Suprapubic skin (tissue), 4 donors: ENCODE results near the gene HYI. TPM values are rescaled to one million over a fixed set of nuclear protein-coding genes. Genes with fewer than 3 reads are reported as not detected.

Experiments
- DNase-seq, 2 donors: peaks; one replicate each; pipeline ENCODE4 v3.0.0-alpha.2; 2019; ENCODE audit warnings: low spot score in 2 of 2
- H3K27ac ChIP-seq: fragments of 200-600 bp; sonication (generic); one replicate; pipeline ENCODE4 v1.5.1; 2019
- H3K27me3 ChIP-seq: fragments of 200-600 bp; sonication (generic); one replicate; pipeline ENCODE4 v1.5.1; 2019
- H3K36me3 ChIP-seq: fragments of 200-600 bp; sonication (generic); one replicate; pipeline ENCODE4 v1.5.1; 2019
- H3K4me1 ChIP-seq: fragments of 200-600 bp; sonication (generic); one replicate; pipeline ENCODE4 v1.5.1; 2019
- H3K4me3 ChIP-seq: fragments of 200-600 bp; sonication (generic); one replicate; pipeline ENCODE4 v1.5.1; 2019; ENCODE audit warnings: mild to moderate bottlenecking
- H3K9me3 ChIP-seq: fragments of 200-600 bp; sonication (generic); one replicate; pipeline ENCODE4 v1.5.1; 2019
- CTCF ChIP-seq, 2 donors: fragments of 200-600 bp in 1 of 2; fragments of 450-650 bp in 1 of 2; sonication (generic) in 1 of 2; IDR thresholded peaks; one replicate each; pipeline ENCODE4 v1.5.1; 2016 to 2019; ENCODE audit warnings: antibody characterized with exemption in 2 of 2, mild to moderate bottlenecking in 1 of 2, moderate library complexity in 1 of 2
- EP300 ChIP-seq: sonication (generic); formaldehyde crosslinking; IDR thresholded peaks from one replicate; pipeline ENCODE4 v1.6.1; 2017; ENCODE audit warnings: antibody characterized with exemption
- POLR2A ChIP-seq, 2 donors: fragments of 450-650 bp; IDR thresholded peaks; one replicate each; pipeline ENCODE4 v1.6.1; 2017; ENCODE audit warnings: antibody characterized with exemption in 2 of 2, mild to moderate bottlenecking in 2 of 2, moderate library complexity in 2 of 2
- POLR2AphosphoS5 ChIP-seq, 3 donors: sonication (generic); formaldehyde crosslinking; IDR thresholded peaks; one replicate each; pipeline ENCODE4 v1.6.1; 2017; ENCODE audit warnings: antibody characterized with exemption in 3 of 3
- WGBS: methylation state at CpG from one replicate; pipeline ENCODE4 v1.1.5; 2018; 5-methylcytosine and 5-hydroxymethylcytosine counted together
- total RNA-seq, 4 donors: library from RNA; depleted of rRNA; stranded (reverse); fragments of >200 nt; gene quantifications; one replicate each; pipeline ENCODE4 v1.1.0, GENCODE V29; 2016

Gene HYI
- total RNA-seq, 4 donors from 2014 or later: 27.8 to 55.8 (median 39.5) TPM

DNA sequence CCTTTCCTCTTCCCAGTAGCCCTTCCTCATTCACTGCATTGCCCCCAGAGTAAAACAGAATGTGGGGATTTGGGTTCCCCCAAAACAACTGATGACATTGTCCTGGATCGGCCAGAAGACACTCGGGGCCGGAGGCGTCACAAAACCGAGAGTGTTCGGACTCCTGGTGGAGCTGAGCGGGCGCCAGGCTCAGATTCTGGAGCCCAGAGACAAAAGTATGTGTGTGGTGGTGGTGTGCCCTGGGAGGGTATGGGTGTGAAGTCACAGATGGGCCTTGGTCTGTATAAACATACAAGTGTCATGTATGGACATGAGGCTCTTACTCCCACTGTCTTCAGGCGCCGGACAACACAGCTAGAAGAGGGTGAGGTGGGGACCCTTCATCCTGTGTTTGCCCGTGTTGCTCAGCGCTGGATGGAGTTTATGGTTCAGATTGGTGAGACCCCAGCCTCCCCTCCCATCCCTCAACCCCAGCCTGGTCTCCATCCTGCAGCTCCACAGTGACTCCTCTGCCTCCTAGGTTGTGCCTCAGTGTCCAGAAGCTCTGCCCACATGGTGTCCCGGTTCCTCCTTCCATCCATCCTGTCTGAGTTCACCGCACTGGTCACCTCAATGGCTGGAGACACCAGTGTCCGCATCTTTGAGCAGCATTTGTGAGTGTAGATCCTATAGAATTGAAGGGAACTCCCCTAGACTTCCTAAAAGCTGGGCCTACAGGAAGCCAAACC lies 12.4 kb downstream of the HYI start:
- Histone ChIP-seq H3K27me3 (no peaks in the 10 kb centered on the region), H3K9me3 (no peaks in the 10 kb centered on the region), H3K4me1 (peaks cover 3% of the 10 kb centered on the region), H3K27ac (no peak overlapping the region), H3K4me3 (no peak overlapping the region), H3K36me3 (peaks cover 94% of the 10 kb centered on the region)
- 92% methylated on average over 11 of the region's 15 CpGs for WGBS
- peak in 1 of 2 donors; percentile 40 for DNase-seq
- TF ChIP-seq CTCF (IDR thresholded peaks at IDR 0.05) (no peak), POLR2AphosphoS5 (IDR thresholded peaks at IDR 0.05) (no peak), POLR2A (IDR thresholded peaks at IDR 0.05) (no peak), EP300 (no peak)

GRCh38 chr1:43440358-43440757 lies 13.4 kb downstream of the HYI start:
- Histone ChIP-seq H3K4me3 (no peak overlapping the region), H3K36me3 (peaks cover 85% of the 10 kb centered on the region), H3K9me3 (no peaks in the 10 kb centered on the region), H3K4me1 (peaks cover 5% of the 10 kb centered on the region), H3K27ac (no peak overlapping the region), H3K27me3 (no peaks in the 10 kb centered on the region)
- WGBS: 86% methylated on average over 7 of the region's 7 CpGs
- peak in 1 of 2 donors; percentile 46 for DNase-seq
- TF ChIP-seq POLR2AphosphoS5 (IDR thresholded peaks at IDR 0.05) (no peak), POLR2A (IDR thresholded peaks at IDR 0.05) (no peak), EP300 (no peak), CTCF (IDR thresholded peaks at IDR 0.05) (no peak)

- H3K27me3 ChIP-seq: no peaks in the 10 kb centered on the region
- no peak overlapping the region for H3K4me3 ChIP-seq
- H3K4me1 ChIP-seq: peaks cover 10% of the 10 kb centered on the region
- 91% methylated on average over 5 of the region's 7 CpGs for WGBS
- no peaks in the 10 kb centered on the region for H3K9me3 ChIP-seq
- DNase-seq: peak in 1 of 2 donors; percentile 39
- no peak for TF ChIP-seq CTCF (IDR thresholded peaks at IDR 0.05)
- TF ChIP-seq EP300: no peak
- no peak for TF ChIP-seq POLR2AphosphoS5 (IDR thresholded peaks at IDR 0.05)
- TF ChIP-seq POLR2A (IDR thresholded peaks at IDR 0.05): no peak
- H3K27ac ChIP-seq: no peak overlapping the region
- peaks cover 84% of the 10 kb centered on the region for H3K36me3 ChIP-seq
Measured at GRCh38 chr1:43439781-43440180, 13.9 kb downstream of the HYI start.

DNA sequence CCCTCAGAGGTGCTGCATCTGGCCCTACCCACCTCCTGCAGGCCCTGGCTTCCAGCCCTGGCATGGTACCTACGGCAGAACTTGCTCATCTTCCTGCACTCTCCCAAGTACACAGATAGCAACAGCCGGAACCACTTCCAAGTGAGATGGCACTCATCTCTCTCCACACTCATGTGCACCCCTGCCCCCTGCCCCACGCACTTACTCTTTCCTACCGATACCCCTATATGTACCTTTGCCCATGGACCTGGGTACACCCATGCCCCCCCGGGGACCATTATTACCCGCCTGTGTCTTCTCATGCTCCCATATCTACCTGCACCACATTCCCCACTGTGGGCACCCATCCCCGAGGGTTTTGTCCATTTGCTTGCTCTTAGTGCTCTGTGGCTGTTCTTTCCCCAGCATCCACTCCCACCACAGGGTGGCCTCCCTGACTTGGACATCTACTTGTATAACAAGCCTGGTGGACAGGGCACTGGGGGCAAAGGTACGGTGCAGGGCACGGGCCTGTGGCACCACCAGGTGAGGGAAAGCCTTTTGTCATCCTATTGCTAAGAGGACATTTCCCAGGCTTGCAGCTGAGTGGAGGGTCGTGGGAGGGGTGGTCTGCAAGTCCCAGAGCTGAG lies 14.7 kb downstream of the HYI start:
- TF ChIP-seq POLR2A (IDR thresholded peaks at IDR 0.05) (no peak), POLR2AphosphoS5 (IDR thresholded peaks at IDR 0.05) (no peak), CTCF (IDR thresholded peaks at IDR 0.05) (no peak), EP300 (no peak)
- H3K27ac ChIP-seq: no peak overlapping the region
- peak; percentile 55 to 67 for DNase-seq
- no peak overlapping the region for H3K4me3 ChIP-seq
- peaks cover 10% of the 10 kb centered on the region for H3K4me1 ChIP-seq
- WGBS: 89% methylated on average over 10 of the region's 10 CpGs
- no peaks in the 10 kb centered on the region for H3K9me3 ChIP-seq
- H3K36me3 ChIP-seq: peaks cover 82% of the 10 kb centered on the region
- H3K27me3 ChIP-seq: no peaks in the 10 kb centered on the region

GRCh38 chr1:43438576-43438952 lies 15.2 kb downstream of the HYI start:
- Histone ChIP-seq H3K36me3 (peaks cover 82% of the 10 kb centered on the region), H3K4me1 (peaks cover 10% of the 10 kb centered on the region), H3K27me3 (no peaks in the 10 kb centered on the region), H3K9me3 (no peaks in the 10 kb centered on the region), H3K4me3 (no peak overlapping the region), H3K27ac (no peak overlapping the region)
- 98% methylated on average over 8 of the region's 8 CpGs for WGBS
- peak in 1 of 2 donors; percentile 30 for DNase-seq
- TF ChIP-seq EP300 (no peak), POLR2A (IDR thresholded peaks at IDR 0.05) (no peak), POLR2AphosphoS5 (IDR thresholded peaks at IDR 0.05) (no peak), CTCF (IDR thresholded peaks at IDR 0.05) (no peak)
